Body of pancreas (tissue), 4 donors: Measurements from ENCODE around the gene CDK14.

ENCODE experiments used
- POLR2A ChIP-seq, 3 donors: fragments of 450-650 bp; IDR thresholded peaks; one replicate each; pipeline ENCODE4 v1.6.1; 2016; ENCODE audit warnings: antibody characterized with exemption in 3 of 3, mild to moderate bottlenecking in 2 of 3
- TF ChIP-seq, protein P1 (sequence below), 7 experiments: fragments of 450-650 bp in 4 of 7; fragments of 200-600 bp in 3 of 7; sonication (generic) in 3 of 7; IDR thresholded peaks; one replicate each; pipeline ENCODE4 v1.5.1; 2016 to 2019; ENCODE audit warnings: antibody characterized with exemption in 7 of 7

DNA sequence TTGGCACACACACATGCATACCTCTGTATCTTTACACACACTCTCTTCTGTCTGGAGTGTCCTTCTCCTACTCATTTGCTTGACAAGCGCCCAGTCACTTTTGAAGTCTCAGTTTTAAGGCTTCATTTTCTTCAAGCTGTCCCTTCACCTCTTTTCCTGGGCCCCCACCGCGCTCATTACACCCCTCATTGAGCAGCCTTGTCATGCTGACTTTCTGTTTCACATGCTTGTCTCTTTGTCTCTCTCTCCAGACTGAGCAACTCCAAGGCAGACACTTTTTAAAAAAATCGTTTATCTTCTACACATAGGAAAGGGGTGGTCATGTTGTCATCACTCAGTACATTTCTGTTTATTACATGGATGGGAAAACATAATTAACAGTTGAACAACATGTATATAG lies 442.9 kb downstream of the CDK14 start:
- TF ChIP-seq, protein P1, sequence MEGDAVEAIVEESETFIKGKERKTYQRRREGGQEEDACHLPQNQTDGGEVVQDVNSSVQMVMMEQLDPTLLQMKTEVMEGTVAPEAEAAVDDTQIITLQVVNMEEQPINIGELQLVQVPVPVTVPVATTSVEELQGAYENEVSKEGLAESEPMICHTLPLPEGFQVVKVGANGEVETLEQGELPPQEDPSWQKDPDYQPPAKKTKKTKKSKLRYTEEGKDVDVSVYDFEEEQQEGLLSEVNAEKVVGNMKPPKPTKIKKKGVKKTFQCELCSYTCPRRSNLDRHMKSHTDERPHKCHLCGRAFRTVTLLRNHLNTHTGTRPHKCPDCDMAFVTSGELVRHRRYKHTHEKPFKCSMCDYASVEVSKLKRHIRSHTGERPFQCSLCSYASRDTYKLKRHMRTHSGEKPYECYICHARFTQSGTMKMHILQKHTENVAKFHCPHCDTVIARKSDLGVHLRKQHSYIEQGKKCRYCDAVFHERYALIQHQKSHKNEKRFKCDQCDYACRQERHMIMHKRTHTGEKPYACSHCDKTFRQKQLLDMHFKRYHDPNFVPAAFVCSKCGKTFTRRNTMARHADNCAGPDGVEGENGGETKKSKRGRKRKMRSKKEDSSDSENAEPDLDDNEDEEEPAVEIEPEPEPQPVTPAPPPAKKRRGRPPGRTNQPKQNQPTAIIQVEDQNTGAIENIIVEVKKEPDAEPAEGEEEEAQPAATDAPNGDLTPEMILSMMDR (IDR thresholded peaks at IDR 0.05), result no peak
- no peak for TF ChIP-seq POLR2A (IDR thresholded peaks at IDR 0.05)
